ENCODE data around the gene TNFAIP8.

TNFAIP8 gene

GRCh38 chr5:119389288-119390030 lies 33.6 kb downstream of the TNFAIP8 start:
- in situ Hi-C loops (cut with MboI; ENCODE audit: low sequenced_read_pairs): no loop called here

GRCh38 chr5:119390404-119390803 lies 34.6 kb downstream of the TNFAIP8 start:
- in situ Hi-C loops (cut with MboI; ENCODE audit: low sequenced_read_pairs): no loop called here

GRCh38 chr5:119393201-119393691 lies 37.4 kb downstream of the TNFAIP8 start:
- in situ Hi-C loops (cut with MboI; ENCODE audit: low sequenced_read_pairs): no loop called here

GRCh38 chr5:119393746-119394145 lies 37.9 kb downstream of the TNFAIP8 start:
- in situ Hi-C loops (cut with MboI; ENCODE audit: low sequenced_read_pairs): no loop called here

- in situ Hi-C loops (cut with MboI; ENCODE audit: low sequenced_read_pairs): no loop called here
These were observed 39.4 kb downstream of the TNFAIP8 start for GRCh38 chr5:119395080-119395836.

GRCh38 chr5:119396030-119396664 lies 40.3 kb downstream of the TNFAIP8 start:
- in situ Hi-C loops (cut with MboI; ENCODE audit: low sequenced_read_pairs): no loop called here

GRCh38 chr5:119397518-119398380 lies 41.9 kb downstream of the TNFAIP8 start:
- in situ Hi-C loops (cut with MboI; ENCODE audit: low sequenced_read_pairs): no loop called here

- in situ Hi-C loops (cut with MboI; ENCODE audit: low sequenced_read_pairs): no loop called here
These were observed 43.1 kb downstream of the TNFAIP8 start for GRCh38 chr5:119398727-119399466.

GRCh38 chr5:119400245-119400644 lies 44.4 kb downstream of the TNFAIP8 start:
- in situ Hi-C loops (cut with MboI; ENCODE audit: low sequenced_read_pairs): loop anchor here (25.0 kb wide), 2 partner anchors 88 to 413 kb away; partner anchors contain the start of gene DTWD2

GRCh38 chr5:119402081-119402480 lies 46.3 kb downstream of the TNFAIP8 start:
- in situ Hi-C loops (cut with MboI; ENCODE audit: low sequenced_read_pairs): loop anchor here (25.0 kb wide), 2 partner anchors 90 to 415 kb away; partner anchors contain the start of gene DTWD2

- in situ Hi-C loops (cut with MboI; ENCODE audit: low sequenced_read_pairs): loop anchor here (25.0 kb wide), 2 partner anchors 90 to 415 kb away; partner anchors contain the start of gene DTWD2
These were observed 46.7 kb downstream of the TNFAIP8 start for GRCh38 chr5:119402555-119402954.

GRCh38 chr5:119404033-119404432 lies 48.2 kb downstream of the TNFAIP8 start:
- in situ Hi-C loops (cut with MboI; ENCODE audit: low sequenced_read_pairs): loop anchor here (25.0 kb wide), 2 partner anchors 92 to 417 kb away; partner anchors contain the start of gene DTWD2

GRCh38 chr5:119405419-119405818 lies 49.6 kb downstream of the TNFAIP8 start:
- in situ Hi-C loops (cut with MboI; ENCODE audit: low sequenced_read_pairs): loop anchor here (25.0 kb wide), 2 partner anchors 93 to 418 kb away; partner anchors contain the start of gene DTWD2

GRCh38 chr5:119406551-119407110 lies 50.8 kb downstream of the TNFAIP8 start:
- in situ Hi-C loops (cut with MboI; ENCODE audit: low sequenced_read_pairs): loop anchor here (25.0 kb wide), 2 partner anchors 94 to 419 kb away; partner anchors contain the start of gene DTWD2

- in situ Hi-C loops (cut with MboI; ENCODE audit: low sequenced_read_pairs): loop anchor here (25.0 kb wide), 2 partner anchors 97 to 422 kb away; partner anchors contain the start of gene DTWD2
These were observed 53.5 kb downstream of the TNFAIP8 start for GRCh38 chr5:119409235-119409815.

GRCh38 chr5:119410448-119411159 lies 54.8 kb downstream of the TNFAIP8 start:
- in situ Hi-C loops (cut with MboI; ENCODE audit: low sequenced_read_pairs): loop anchor here (25.0 kb wide), 2 partner anchors 98 to 423 kb away; partner anchors contain the start of gene DTWD2

- in situ Hi-C loops (cut with MboI; ENCODE audit: low sequenced_read_pairs): loop anchor here (25.0 kb wide), 2 partner anchors 99 to 424 kb away; partner anchors contain the start of gene DTWD2
These were observed 55.8 kb downstream of the TNFAIP8 start for GRCh38 chr5:119411361-119412278.
